Myometrial cell (primary cell): Measurements from ENCODE around the gene FLYWCH2. TPM values are rescaled to one million over a fixed set of nuclear protein-coding genes. Genes with fewer than 3 reads are reported as not detected.

Source experiments
- total RNA-seq: library from RNA; depleted of rRNA; stranded (reverse); fragments of >200 nt; gene quantifications from 2 replicates; pipeline ENCODE4 v1.2.3, GENCODE V29; 2015

FLYWCH2 gene, protein sequence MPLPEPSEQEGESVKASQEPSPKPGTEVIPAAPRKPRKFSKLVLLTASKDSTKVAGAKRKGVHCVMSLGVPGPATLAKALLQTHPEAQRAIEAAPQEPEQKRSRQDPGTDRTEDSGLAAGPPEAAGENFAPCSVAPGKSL
- total RNA-seq: 77.8 and 89.9 TPM in 2 replicates

DNA sequence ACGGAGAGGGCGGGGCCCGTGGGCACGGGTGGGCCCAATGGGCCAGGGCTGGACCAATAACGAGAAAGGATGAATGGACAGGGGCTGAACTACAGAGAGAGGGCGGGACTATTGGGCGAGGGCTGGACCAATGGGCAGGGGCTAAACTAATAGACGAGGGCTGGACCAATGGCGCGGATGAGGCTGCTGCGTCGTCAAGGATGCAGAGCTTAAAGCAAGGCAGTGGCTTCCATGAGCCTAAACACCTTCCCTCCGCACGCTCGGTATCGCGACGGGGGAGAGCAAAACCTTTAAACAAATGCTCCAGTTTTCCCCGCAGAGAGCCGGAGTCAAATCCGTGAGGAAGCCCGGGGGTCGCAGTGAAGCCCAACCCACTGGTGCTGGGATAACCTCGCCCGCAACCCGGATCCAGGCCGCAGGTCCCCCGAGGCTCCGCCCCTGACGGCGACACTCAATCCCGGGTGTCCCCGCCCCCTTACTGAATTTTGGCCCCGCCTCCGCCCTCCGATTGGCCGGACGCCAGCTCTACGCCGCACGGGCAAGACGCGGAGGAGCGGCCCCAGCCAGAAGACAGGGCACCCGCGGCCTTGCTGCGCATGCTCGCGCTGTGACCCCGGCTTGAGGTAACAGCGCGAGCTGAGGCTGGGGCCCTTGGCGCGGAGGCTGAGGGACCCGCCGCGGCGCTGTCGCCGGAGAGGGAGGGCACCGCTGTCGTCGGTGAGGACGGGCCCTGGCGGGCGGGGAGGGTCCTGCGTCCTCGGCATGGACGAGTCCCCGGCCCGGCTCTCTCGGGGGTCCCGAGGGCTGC lies at the start of gene FLYWCH2:
FLYWCH2 (plus strand) TSS at position 566 of the 808 bp plus-strand sequence. CDS start 13,235 bp downstream, outside the sequence.

GRCh38 chr16:2857451-2858244 lies 25.4 kb upstream of the FLYWCH2 start, which contains the start of gene PRSS22:
Gene PRSS22, minus strand, starts transcription at chr16:2858170. Its CDS starts 66 bp downstream, at chr16:2858104.

DNA sequence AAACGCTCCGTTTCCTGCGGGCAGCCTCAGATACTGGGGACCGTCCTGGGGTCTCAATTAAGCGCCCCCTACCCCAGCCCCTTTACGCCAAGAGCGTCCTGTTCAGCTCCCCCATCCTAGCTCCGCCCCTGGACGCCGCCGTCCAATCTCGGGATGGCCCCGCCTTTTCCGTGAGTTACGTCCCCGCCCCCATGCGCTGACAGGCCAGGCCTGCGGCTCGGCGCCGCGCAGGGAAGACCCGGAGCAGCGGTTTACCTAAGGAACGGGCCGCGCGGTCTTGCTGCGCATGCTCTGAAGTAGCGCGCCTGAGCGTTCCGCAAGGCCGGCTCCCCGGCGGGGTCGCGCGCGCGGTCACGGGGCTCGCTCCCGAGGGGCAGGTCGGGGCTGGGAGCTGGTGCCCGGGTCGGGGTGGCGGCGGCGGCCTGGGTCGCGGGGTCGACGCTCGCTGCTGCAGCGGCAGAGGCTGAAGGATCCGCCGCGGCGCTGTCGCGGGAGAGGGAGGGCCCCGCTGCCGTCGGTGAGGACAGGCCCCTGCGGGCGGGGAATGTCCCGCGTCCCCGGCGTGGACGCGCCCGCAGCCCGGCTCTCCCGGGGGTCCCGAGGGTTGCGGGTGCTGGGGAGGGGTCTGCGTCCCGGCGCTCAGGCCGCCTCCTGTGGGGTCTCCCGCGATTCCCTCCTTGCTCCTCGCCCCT lies 28.8 kb downstream of the FLYWCH2 start, which contains the start of gene FLYWCH1:
FLYWCH1 (plus strand) TSS at position 294 of the 692 bp plus-strand sequence. CDS start 17,755 bp downstream, outside the sequence.

Other genes starting within 250 kb of the FLYWCH2 start
- 28.9 and 31.7 TPM in 2 replicates for gene KCTD5, start 200.7 kb upstream of the FLYWCH2 start, total RNA-seq
- gene PRSS27, start 163.0 kb upstream of the FLYWCH2 start, total RNA-seq: 0.29 and 0.35 TPM in 2 replicates
- 59.9 and 60.5 TPM in 2 replicates for gene SRRM2, start 130.6 kb upstream of the FLYWCH2 start, total RNA-seq
- gene ELOB, start 105.9 kb upstream of the FLYWCH2 start, total RNA-seq: 431 and 566 TPM in 2 replicates
- not detected in 2 replicates for gene PRSS33, start 95.7 kb upstream of the FLYWCH2 start, total RNA-seq
- not detected in 2 replicates for gene PRSS41, start 84.7 kb upstream of the FLYWCH2 start, total RNA-seq
- 5.5 TPM in 1 of 2 replicates, not detected in the other for gene PRSS21, start 66.0 kb upstream of the FLYWCH2 start, total RNA-seq
- gene ZG16B, start 52.9 kb upstream of the FLYWCH2 start, total RNA-seq: not detected in 2 replicates
- gene PRSS22, start 25.0 kb upstream of the FLYWCH2 start, total RNA-seq: not detected in 2 replicates
- gene FLYWCH1, start 28.7 kb downstream of the FLYWCH2 start, total RNA-seq: 45.8 and 46.1 TPM in 2 replicates
- gene KREMEN2, start 81.1 kb downstream of the FLYWCH2 start, total RNA-seq: under 0.01 TPM in 1 of 2 replicates, not detected in the other
- 7.1 and 14.1 TPM in 2 replicates for gene PAQR4, start 86.1 kb downstream of the FLYWCH2 start, total RNA-seq
- 13.3 and 24.8 TPM in 2 replicates for gene PKMYT1, start 97.2 kb downstream of the FLYWCH2 start, total RNA-seq
- gene CLDN9, start 129.7 kb downstream of the FLYWCH2 start, total RNA-seq: not detected in 2 replicates
- gene CLDN6, start 135.0 kb downstream of the FLYWCH2 start, total RNA-seq: not detected in 2 replicates
- 236 and 323 TPM in 2 replicates for gene TNFRSF12A, start 137.2 kb downstream of the FLYWCH2 start, total RNA-seq
- 23.1 and 24.1 TPM in 2 replicates for gene HCFC1R1, start 140.7 kb downstream of the FLYWCH2 start, total RNA-seq
- 25.3 and 28.3 TPM in 2 replicates for gene THOC6, start 140.8 kb downstream of the FLYWCH2 start, total RNA-seq
- gene BICDL2, start 153.7 kb downstream of the FLYWCH2 start, total RNA-seq: not detected in 2 replicates
- not detected in 2 replicates for gene MMP25, start 163.3 kb downstream of the FLYWCH2 start, total RNA-seq
- gene IL32, start 182.4 kb downstream of the FLYWCH2 start, total RNA-seq: 23.6 and 27.3 TPM in 2 replicates
- not detected in 2 replicates for gene ZSCAN10, start 216.1 kb downstream of the FLYWCH2 start, total RNA-seq
- 11.7 and 17.3 TPM in 2 replicates for gene ZNF205, start 229.4 kb downstream of the FLYWCH2 start, total RNA-seq